ENCODE measurements around the gene NFIC. TPM values are rescaled to one million over a fixed set of nuclear protein-coding genes. Genes with fewer than 3 reads are reported as not detected.
"Not testable (repeated sequence)": the region's sequence is repeated elsewhere in the genome, so short reads cannot be mapped to it uniquely, and the experiment has no call there.

NFIC gene
- total and polyA plus RNA-seq, 4 donors: 17.2 to 56.2 (median 40.4) TPM

GRCh38 chr19:3389876-3390371 lies 23.5 kb downstream of the NFIC start:
- peaks cover 48% of the 10 kb centered on the region for H3K36me3 ChIP-seq (ENCODE audit: control insufficient read depth, insufficient read depth, low read length)
- no peak overlapping the region for H3K4me3 ChIP-seq (ENCODE audit: low read depth, low read length)
- 35% methylated on average over 10 of the region's 17 CpGs for WGBS (ENCODE audit: insufficient coverage)
- no peak overlapping the region for H3K27ac ChIP-seq (ENCODE audit: low read depth, low read length)
- H3K27me3 ChIP-seq (ENCODE audit: control insufficient read depth, insufficient read depth, low read length): no peaks in the 10 kb centered on the region
- peak in 1 of 6 donors; percentile 59 for DNase-seq (ENCODE audit: low read depth in 4 of 6, low spot score in 6 of 6)
- H3K9me3 ChIP-seq (ENCODE audit: control insufficient read depth, insufficient read depth, low read length): no peaks in the 10 kb centered on the region
- H3K4me1 ChIP-seq (ENCODE audit: control insufficient read depth, insufficient read depth, low read length): peaks cover 39% of the 10 kb centered on the region

- DNase-seq (ENCODE audit: low read depth in 4 of 6, low spot score in 6 of 6); H3K4me3 ChIP-seq (ENCODE audit: low read depth, low read length); H3K27me3 ChIP-seq (ENCODE audit: control insufficient read depth, insufficient read depth, low read length); H3K27ac ChIP-seq (ENCODE audit: low read depth, low read length); H3K9me3 ChIP-seq (ENCODE audit: control insufficient read depth, insufficient read depth, low read length): not testable (repeated sequence)
- 100% methylated on average over 4 of the region's 9 CpGs for WGBS (ENCODE audit: insufficient coverage)
- peaks cover 42% of the 10 kb centered on the region for H3K36me3 ChIP-seq (ENCODE audit: control insufficient read depth, insufficient read depth, low read length)
- peaks cover 20% of the 10 kb centered on the region for H3K4me1 ChIP-seq (ENCODE audit: control insufficient read depth, insufficient read depth, low read length)
These were observed 25.5 kb downstream of the NFIC start for GRCh38 chr19:3391911-3392310.

GRCh38 chr19:3392480-3392879 lies 26.1 kb downstream of the NFIC start:
- no peaks in the 10 kb centered on the region for H3K27me3 ChIP-seq (ENCODE audit: control insufficient read depth, insufficient read depth, low read length)
- DNase-seq (ENCODE audit: low read depth in 4 of 6, low spot score in 6 of 6): no peak
- H3K9me3 ChIP-seq (ENCODE audit: control insufficient read depth, insufficient read depth, low read length): no peaks in the 10 kb centered on the region
- H3K36me3 ChIP-seq (ENCODE audit: control insufficient read depth, insufficient read depth, low read length): peaks cover 42% of the 10 kb centered on the region
- peaks cover 20% of the 10 kb centered on the region for H3K4me1 ChIP-seq (ENCODE audit: control insufficient read depth, insufficient read depth, low read length)
- no peak overlapping the region for H3K4me3 ChIP-seq (ENCODE audit: low read depth, low read length)
- H3K27ac ChIP-seq (ENCODE audit: low read depth, low read length): no peak overlapping the region
- 74% methylated on average over 7 of the region's 11 CpGs for WGBS (ENCODE audit: insufficient coverage)

GRCh38 chr19:3396881-3397265 lies 30.5 kb downstream of the NFIC start:
- Histone ChIP-seq H3K27ac (ENCODE audit: low read depth, low read length) (no peak overlapping the region), H3K9me3 (ENCODE audit: control insufficient read depth, insufficient read depth, low read length) (no peaks in the 10 kb centered on the region), H3K4me1 (ENCODE audit: control insufficient read depth, insufficient read depth, low read length) (peaks cover 22% of the 10 kb centered on the region), H3K4me3 (ENCODE audit: low read depth, low read length) (no peak overlapping the region), H3K36me3 (ENCODE audit: control insufficient read depth, insufficient read depth, low read length) (peaks cover 49% of the 10 kb centered on the region), H3K27me3 (ENCODE audit: control insufficient read depth, insufficient read depth, low read length) (no peaks in the 10 kb centered on the region)
- DNase-seq (ENCODE audit: low read depth in 4 of 6, low spot score in 6 of 6): no peak
- WGBS (ENCODE audit: insufficient coverage): 96% methylated on average over 4 of the region's 8 CpGs

GRCh38 chr19:3397266-3398022 lies 31.1 kb downstream of the NFIC start:
- DNase-seq (ENCODE audit: low read depth in 4 of 6, low spot score in 6 of 6): peak in 1 of 6 donors; percentile 24
- H3K4me3 ChIP-seq (ENCODE audit: low read depth, low read length): no peak overlapping the region
- 35% methylated on average over 11 of the region's 17 CpGs for WGBS (ENCODE audit: insufficient coverage)
- peaks cover 46% of the 10 kb centered on the region for H3K36me3 ChIP-seq (ENCODE audit: control insufficient read depth, insufficient read depth, low read length)
- peaks cover 22% of the 10 kb centered on the region for H3K4me1 ChIP-seq (ENCODE audit: control insufficient read depth, insufficient read depth, low read length)
- H3K9me3 ChIP-seq (ENCODE audit: control insufficient read depth, insufficient read depth, low read length): no peaks in the 10 kb centered on the region
- H3K27me3 ChIP-seq (ENCODE audit: control insufficient read depth, insufficient read depth, low read length): no peaks in the 10 kb centered on the region
- H3K27ac ChIP-seq (ENCODE audit: low read depth, low read length): no peak overlapping the region

- H3K27ac ChIP-seq (ENCODE audit: low read depth, low read length): peak overlapping the region; percentile 54
- H3K36me3 ChIP-seq (ENCODE audit: control insufficient read depth, insufficient read depth, low read length): peaks cover 43% of the 10 kb centered on the region
- peak in 1 of 6 donors; percentile 80 for DNase-seq (ENCODE audit: low read depth in 4 of 6, low spot score in 6 of 6)
- 41% methylated on average over 26 of the region's 31 CpGs for WGBS (ENCODE audit: insufficient coverage)
- no peaks in the 10 kb centered on the region for H3K9me3 ChIP-seq (ENCODE audit: control insufficient read depth, insufficient read depth, low read length)
- H3K4me3 ChIP-seq (ENCODE audit: low read depth, low read length): peak overlapping the region; percentile 13
- H3K27me3 ChIP-seq (ENCODE audit: control insufficient read depth, insufficient read depth, low read length): no peaks in the 10 kb centered on the region
- H3K4me1 ChIP-seq (ENCODE audit: control insufficient read depth, insufficient read depth, low read length): peaks cover 26% of the 10 kb centered on the region
These were observed 31.9 kb downstream of the NFIC start for GRCh38 chr19:3398114-3398899.

GRCh38 chr19:3398900-3399278 lies 32.5 kb downstream of the NFIC start:
- peaks cover 43% of the 10 kb centered on the region for H3K36me3 ChIP-seq (ENCODE audit: control insufficient read depth, insufficient read depth, low read length)
- WGBS (ENCODE audit: insufficient coverage): 85% methylated on average over 5 of the region's 10 CpGs
- no peak for DNase-seq (ENCODE audit: low read depth in 4 of 6, low spot score in 6 of 6)
- peak overlapping the region; percentile 54 for H3K27ac ChIP-seq (ENCODE audit: low read depth, low read length)
- no peak overlapping the region for H3K4me3 ChIP-seq (ENCODE audit: low read depth, low read length)
- H3K9me3 ChIP-seq (ENCODE audit: control insufficient read depth, insufficient read depth, low read length): no peaks in the 10 kb centered on the region
- H3K4me1 ChIP-seq (ENCODE audit: control insufficient read depth, insufficient read depth, low read length): peaks cover 32% of the 10 kb centered on the region
- H3K27me3 ChIP-seq (ENCODE audit: control insufficient read depth, insufficient read depth, low read length): no peaks in the 10 kb centered on the region

- not testable (repeated sequence) for H3K9me3 ChIP-seq (ENCODE audit: control insufficient read depth, insufficient read depth, low read length); DNase-seq (ENCODE audit: low read depth in 4 of 6, low spot score in 6 of 6); H3K4me3 ChIP-seq (ENCODE audit: low read depth, low read length); H3K27me3 ChIP-seq (ENCODE audit: control insufficient read depth, insufficient read depth, low read length)
- Histone ChIP-seq H3K27ac (ENCODE audit: low read depth, low read length) (peak overlapping the region; percentile 54), H3K36me3 (ENCODE audit: control insufficient read depth, insufficient read depth, low read length) (peaks cover 42% of the 10 kb centered on the region), H3K4me1 (ENCODE audit: control insufficient read depth, insufficient read depth, low read length) (peaks cover 36% of the 10 kb centered on the region)
- 96% methylated on average over 6 of the region's 7 CpGs for WGBS (ENCODE audit: insufficient coverage)
These were observed 32.9 kb downstream of the NFIC start for GRCh38 chr19:3399311-3399710.

GRCh38 chr19:3401004-3401768 lies 34.8 kb downstream of the NFIC start:
- Histone ChIP-seq H3K36me3 (ENCODE audit: control insufficient read depth, insufficient read depth, low read length) (peaks cover 41% of the 10 kb centered on the region), H3K4me1 (ENCODE audit: control insufficient read depth, insufficient read depth, low read length) (peaks cover 47% of the 10 kb centered on the region), H3K4me3 (ENCODE audit: low read depth, low read length) (no peak overlapping the region), H3K27ac (ENCODE audit: low read depth, low read length) (no peak overlapping the region), H3K9me3 (ENCODE audit: control insufficient read depth, insufficient read depth, low read length) (no peaks in the 10 kb centered on the region), H3K27me3 (ENCODE audit: control insufficient read depth, insufficient read depth, low read length) (no peaks in the 10 kb centered on the region)
- WGBS (ENCODE audit: insufficient coverage): 88% methylated on average over 18 of the region's 18 CpGs
- DNase-seq (ENCODE audit: low read depth in 4 of 6, low spot score in 6 of 6): no peak

Measured in spinal cord (tissue), 10 donors.